Measurements from ENCODE around the gene SIGLEC15.

Gene SIGLEC15

GRCh38 chr18:45887585-45887984, 62.1 kb downstream of the SIGLEC15 start:
- no peak for DNase-seq

- DNase-seq = no peak
These were observed 64.1 kb downstream of the SIGLEC15 start for GRCh38 chr18:45889419-45890064.

- no peak for DNase-seq
These were observed 65.1 kb downstream of the SIGLEC15 start for GRCh38 chr18:45890606-45891005.

GRCh38 chr18:45891806-45892205, 66.3 kb downstream of the SIGLEC15 start:
- no peak for DNase-seq
